ENCODE data around the gene RTN4RL1. TPM values are rescaled to one million over a fixed set of nuclear protein-coding genes. Genes with fewer than 3 reads are reported as not detected.
A peak's percentile ranks its signal among the peaks of the same experiment; 100 is the strongest.

The RTN4RL1 gene
- total and polyA plus RNA-seq, 9 of the 15 experiments (the other 6 are each of a cell fraction or from before 2014, with no cell fraction given), result 0.04 to 0.06 (median 0.04) TPM; not detected in 5

DNA sequence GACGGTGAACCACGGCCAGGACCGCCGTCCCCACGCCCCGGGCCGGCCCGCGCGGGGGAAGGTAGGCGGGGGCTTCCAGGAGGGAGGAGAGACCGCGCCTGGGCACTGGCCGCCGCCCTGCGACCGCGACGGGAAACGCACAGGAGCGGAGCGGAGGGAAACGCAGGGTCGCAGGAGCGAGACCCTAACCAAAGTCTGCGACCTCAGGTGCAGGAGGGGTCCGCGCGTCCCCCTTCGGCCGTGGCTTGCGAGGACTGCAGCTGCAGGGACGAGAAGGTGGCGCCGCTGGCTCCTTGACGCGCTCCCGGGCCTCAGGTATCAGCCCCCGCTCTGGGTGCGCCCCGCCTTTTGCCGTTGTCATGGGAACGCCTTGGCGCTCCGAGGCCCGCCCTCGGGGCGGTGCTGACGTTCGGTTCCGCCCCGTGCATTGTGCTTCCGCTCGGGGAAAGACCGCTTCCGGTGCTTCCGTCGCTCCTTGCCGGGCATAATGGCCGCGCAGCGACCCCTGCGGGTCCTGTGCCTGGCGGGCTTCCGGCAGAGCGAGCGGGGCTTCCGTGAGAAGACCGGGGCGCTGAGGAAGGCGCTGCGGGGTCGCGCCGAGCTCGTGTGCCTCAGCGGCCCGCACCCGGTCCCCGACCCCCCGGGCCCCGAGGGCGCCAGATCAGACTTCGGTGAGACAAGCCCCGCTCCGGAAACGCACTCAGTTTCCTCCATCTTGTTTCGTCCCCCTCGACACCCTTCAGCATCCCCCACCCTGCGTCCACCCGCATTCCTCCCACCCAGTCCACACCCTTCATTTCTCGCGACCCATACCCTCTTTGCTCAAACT is 16.6 kb upstream of the RTN4RL1 start, which contains the start of gene OVCA2 (continued):
- TF ChIP-seq, protein P1, sequence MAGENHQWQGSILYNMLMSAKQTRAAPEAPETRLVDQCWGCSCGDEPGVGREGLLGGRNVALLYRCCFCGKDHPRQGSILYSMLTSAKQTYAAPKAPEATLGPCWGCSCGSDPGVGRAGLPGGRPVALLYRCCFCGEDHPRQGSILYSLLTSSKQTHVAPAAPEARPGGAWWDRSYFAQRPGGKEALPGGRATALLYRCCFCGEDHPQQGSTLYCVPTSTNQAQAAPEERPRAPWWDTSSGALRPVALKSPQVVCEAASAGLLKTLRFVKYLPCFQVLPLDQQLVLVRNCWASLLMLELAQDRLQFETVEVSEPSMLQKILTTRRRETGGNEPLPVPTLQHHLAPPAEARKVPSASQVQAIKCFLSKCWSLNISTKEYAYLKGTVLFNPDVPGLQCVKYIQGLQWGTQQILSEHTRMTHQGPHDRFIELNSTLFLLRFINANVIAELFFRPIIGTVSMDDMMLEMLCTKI (IDR thresholded peaks at IDR 0.05; ENCODE audit: partially characterized antibody), result no peak
- TF ChIP-seq NR2C2 (CRISPR knock-in tag; IDR thresholded peaks at IDR 0.05) (peak; percentile 90), NR2C2 (tag; IDR thresholded peaks at IDR 0.05) (peak; percentile 97), GTF2E2 (tag; IDR thresholded peaks at IDR 0.05) (peak; percentile 74; the same call in 1 of the 2 replicates), CEBPB (tag; IDR thresholded peaks at IDR 0.05) (no peak), CBFA2T3 (IDR thresholded peaks at IDR 0.05) (no peak), ZNF764 (CRISPR knock-in tag; IDR thresholded peaks at IDR 0.05; ENCODE audit: low read depth) (no peak), SOX6 (IDR thresholded peaks at IDR 0.05) (no peak), NCOA1 (IDR thresholded peaks at IDR 0.05; ENCODE audit: low read depth) (no peak; the same call in 1 of the 2 replicates), CBFB (CRISPR knock-in tag; IDR thresholded peaks at IDR 0.05) (no peak), LCOR (CRISPR knock-in tag; IDR thresholded peaks at IDR 0.05) (no peak), HNRNPK (IDR thresholded peaks at IDR 0.05; ENCODE audit: low read depth, low read length, poor library complexity, severe bottlenecking) (no peak), ZNF23 (CRISPR knock-in tag; IDR thresholded peaks at IDR 0.05) (no peak)
- TF ChIP-seq, protein P2, sequence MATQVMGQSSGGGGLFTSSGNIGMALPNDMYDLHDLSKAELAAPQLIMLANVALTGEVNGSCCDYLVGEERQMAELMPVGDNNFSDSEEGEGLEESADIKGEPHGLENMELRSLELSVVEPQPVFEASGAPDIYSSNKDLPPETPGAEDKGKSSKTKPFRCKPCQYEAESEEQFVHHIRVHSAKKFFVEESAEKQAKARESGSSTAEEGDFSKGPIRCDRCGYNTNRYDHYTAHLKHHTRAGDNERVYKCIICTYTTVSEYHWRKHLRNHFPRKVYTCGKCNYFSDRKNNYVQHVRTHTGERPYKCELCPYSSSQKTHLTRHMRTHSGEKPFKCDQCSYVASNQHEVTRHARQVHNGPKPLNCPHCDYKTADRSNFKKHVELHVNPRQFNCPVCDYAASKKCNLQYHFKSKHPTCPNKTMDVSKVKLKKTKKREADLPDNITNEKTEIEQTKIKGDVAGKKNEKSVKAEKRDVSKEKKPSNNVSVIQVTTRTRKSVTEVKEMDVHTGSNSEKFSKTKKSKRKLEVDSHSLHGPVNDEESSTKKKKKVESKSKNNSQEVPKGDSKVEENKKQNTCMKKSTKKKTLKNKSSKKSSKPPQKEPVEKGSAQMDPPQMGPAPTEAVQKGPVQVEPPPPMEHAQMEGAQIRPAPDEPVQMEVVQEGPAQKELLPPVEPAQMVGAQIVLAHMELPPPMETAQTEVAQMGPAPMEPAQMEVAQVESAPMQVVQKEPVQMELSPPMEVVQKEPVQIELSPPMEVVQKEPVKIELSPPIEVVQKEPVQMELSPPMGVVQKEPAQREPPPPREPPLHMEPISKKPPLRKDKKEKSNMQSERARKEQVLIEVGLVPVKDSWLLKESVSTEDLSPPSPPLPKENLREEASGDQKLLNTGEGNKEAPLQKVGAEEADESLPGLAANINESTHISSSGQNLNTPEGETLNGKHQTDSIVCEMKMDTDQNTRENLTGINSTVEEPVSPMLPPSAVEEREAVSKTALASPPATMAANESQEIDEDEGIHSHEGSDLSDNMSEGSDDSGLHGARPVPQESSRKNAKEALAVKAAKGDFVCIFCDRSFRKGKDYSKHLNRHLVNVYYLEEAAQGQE (IDR thresholded peaks at IDR 0.05; ENCODE audit: borderline replicate concordance), result 0 out of 2 replicates have a peak, but pooled peaks have one; percentile 5
- TF ChIP-seq, protein P2 (CRISPR knock-in tag; IDR thresholded peaks at IDR 0.05; ENCODE audit: low read depth), result no peak
- TF ChIP-seq, protein P3, sequence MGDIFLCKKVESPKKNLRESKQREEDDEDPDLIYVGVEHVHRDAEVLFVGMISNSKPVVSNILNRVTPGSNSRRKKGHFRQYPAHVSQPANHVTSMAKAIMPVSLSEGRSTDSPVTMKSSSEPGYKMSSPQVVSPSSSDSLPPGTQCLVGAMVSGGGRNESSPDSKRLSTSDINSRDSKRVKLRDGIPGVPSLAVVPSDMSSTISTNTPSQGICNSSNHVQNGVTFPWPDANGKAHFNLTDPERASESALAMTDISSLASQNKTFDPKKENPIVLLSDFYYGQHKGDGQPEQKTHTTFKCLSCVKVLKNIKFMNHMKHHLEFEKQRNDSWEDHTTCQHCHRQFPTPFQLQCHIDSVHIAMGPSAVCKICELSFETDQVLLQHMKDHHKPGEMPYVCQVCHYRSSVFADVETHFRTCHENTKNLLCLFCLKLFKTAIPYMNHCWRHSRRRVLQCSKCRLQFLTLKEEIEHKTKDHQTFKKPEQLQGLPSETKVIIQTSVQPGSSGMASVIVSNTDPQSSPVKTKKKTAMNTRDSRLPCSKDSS (IDR thresholded peaks at IDR 0.05; ENCODE audit: low read depth, partially characterized antibody), result no peak
